Measurements from ENCODE around the gene DGKB.

DNA sequence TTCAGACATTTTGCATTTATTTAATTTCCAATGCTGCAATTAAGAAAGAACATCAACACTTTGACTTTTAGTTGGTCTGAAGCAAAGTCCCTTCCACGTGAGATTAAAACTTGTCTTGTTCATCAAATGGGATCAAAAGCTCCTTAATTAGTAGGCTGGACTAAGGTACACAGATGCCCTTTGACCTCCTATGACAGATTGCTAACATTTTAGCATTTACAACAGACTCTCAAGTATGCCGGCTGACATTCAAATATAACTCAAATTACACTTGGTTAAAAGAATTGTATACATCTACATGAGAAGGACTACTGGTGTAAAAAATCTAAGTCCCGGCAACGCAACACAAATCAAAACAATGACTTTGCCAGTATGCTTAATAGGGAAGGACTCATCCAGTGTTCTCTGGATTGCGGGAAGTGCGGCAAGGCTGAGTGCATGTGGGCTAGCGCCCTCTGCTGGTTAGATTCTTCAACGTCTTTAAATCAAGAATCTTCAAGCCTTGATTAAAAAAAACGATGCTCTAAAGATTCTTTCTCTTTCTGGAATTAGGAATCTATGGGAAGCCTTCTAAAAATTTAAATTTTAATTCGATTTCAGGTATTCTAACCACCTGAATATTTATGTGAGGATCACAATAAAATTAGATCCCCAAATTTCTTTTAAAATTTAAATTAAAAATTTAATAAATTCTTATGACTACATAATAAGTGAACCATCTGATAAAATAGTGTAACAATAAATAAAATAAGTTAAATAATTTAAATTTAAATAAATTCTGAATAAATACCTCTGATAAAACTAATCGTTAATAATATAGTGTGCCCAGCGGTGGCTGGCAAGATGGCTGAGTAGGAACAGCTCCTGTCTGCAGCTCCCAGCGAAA is 444.7 kb downstream of the DGKB start:
- TF ChIP-seq, protein P1, sequence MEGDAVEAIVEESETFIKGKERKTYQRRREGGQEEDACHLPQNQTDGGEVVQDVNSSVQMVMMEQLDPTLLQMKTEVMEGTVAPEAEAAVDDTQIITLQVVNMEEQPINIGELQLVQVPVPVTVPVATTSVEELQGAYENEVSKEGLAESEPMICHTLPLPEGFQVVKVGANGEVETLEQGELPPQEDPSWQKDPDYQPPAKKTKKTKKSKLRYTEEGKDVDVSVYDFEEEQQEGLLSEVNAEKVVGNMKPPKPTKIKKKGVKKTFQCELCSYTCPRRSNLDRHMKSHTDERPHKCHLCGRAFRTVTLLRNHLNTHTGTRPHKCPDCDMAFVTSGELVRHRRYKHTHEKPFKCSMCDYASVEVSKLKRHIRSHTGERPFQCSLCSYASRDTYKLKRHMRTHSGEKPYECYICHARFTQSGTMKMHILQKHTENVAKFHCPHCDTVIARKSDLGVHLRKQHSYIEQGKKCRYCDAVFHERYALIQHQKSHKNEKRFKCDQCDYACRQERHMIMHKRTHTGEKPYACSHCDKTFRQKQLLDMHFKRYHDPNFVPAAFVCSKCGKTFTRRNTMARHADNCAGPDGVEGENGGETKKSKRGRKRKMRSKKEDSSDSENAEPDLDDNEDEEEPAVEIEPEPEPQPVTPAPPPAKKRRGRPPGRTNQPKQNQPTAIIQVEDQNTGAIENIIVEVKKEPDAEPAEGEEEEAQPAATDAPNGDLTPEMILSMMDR (IDR thresholded peaks at IDR 0.05) = peak in 4 of 7 experiments; percentile 38 to 90 (median 70)
- TF ChIP-seq POLR2AphosphoS5 (IDR thresholded peaks at IDR 0.05) = no peak
- TF ChIP-seq POLR2A (IDR thresholded peaks at IDR 0.05) = no peak
- TF ChIP-seq EP300 (IDR thresholded peaks at IDR 0.05) = no peak

Data from stomach (tissue), 4 donors.